Epithelial cell of esophagus (primary cell): Measurements from ENCODE around the gene BICDL2.
"Not testable (repeated sequence)": the region's sequence is repeated elsewhere in the genome, so short reads cannot be mapped to it uniquely, and the experiment has no call there.

ENCODE experiments used
- DNase-seq: peaks from one replicate; pipeline ENCODE4 v3.0.0; 2010; ENCODE audit warnings: low read depth
- H3K4me3 ChIP-seq: 2 replicates; pipeline ENCODE4 v1.5.1; 2011; ENCODE audit warnings: mild to moderate bottlenecking, low read length, control low read depth
- CTCF ChIP-seq: IDR thresholded peaks from 2 replicates; pipeline ENCODE4 v1.5.1; 2011; ENCODE audit warnings: low read depth, mild to moderate bottlenecking, low read length, control low read depth, inconsistent platforms; ENCODE audit not compliant: insufficient read depth; ENCODE audit errors: missing control alignments

The BICDL2 gene

GRCh38 chr16:3036726-3037315, at the start of gene BICDL2:
Gene BICDL2 (minus strand): TSS chr16:3036944. CDS start chr16:3035496, 1,448 bp downstream.
- TF ChIP-seq CTCF, result no peak
- no peak for DNase-seq
- H3K4me3 ChIP-seq, result peak within 1 kb of the TSS; percentile 61

- H3K4me3 ChIP-seq, result no peak overlapping the region
- DNase-seq, result no peak
Observed at GRCh38 chr16:3085868-3086595, 49.3 kb upstream of the BICDL2 start.

GRCh38 chr16:3084969-3085670, 48.4 kb upstream of the BICDL2 start:
- H3K4me3 ChIP-seq, result no peak overlapping the region
- no peak for DNase-seq
- TF ChIP-seq CTCF, result no peak

More at GRCh38 chr16:3085868-3086595, 49.3 kb upstream of the BICDL2 start:
- TF ChIP-seq CTCF, result no peak

GRCh38 chr16:3084491-3084890, 47.7 kb upstream of the BICDL2 start:
- no peak overlapping the region for H3K4me3 ChIP-seq
- no peak for TF ChIP-seq CTCF
- no peak for DNase-seq

GRCh38 chr16:3083408-3083807, 46.7 kb upstream of the BICDL2 start:
- DNase-seq, H3K4me3 ChIP-seq: not testable (repeated sequence)

- DNase-seq, H3K4me3 ChIP-seq: not testable (repeated sequence)
Observed at GRCh38 chr16:3081957-3082356, 45.2 kb upstream of the BICDL2 start.

- DNase-seq, result no peak
- TF ChIP-seq CTCF, result no peak
- H3K4me3 ChIP-seq, result no peak overlapping the region
Observed at GRCh38 chr16:3080024-3080423, 43.3 kb upstream of the BICDL2 start.
